Sigmoid colon (tissue), 4 donors: ENCODE measurements around the gene IL1RAPL1.

Experiments used
- EP300 ChIP-seq, 4 donors: sonication (generic); formaldehyde crosslinking; IDR thresholded peaks; one replicate each; pipeline ENCODE4 v1.6.1; 2017; ENCODE audit warnings: antibody characterized with exemption in 4 of 4
- POLR2A ChIP-seq, 2 donors: fragments of 450-650 bp; IDR thresholded peaks; one replicate each; pipeline ENCODE4 v1.6.1; 2016; ENCODE audit warnings: antibody characterized with exemption in 2 of 2, mild to moderate bottlenecking in 2 of 2, moderate library complexity in 2 of 2
- POLR2AphosphoS5 ChIP-seq, 4 donors: sonication (generic); formaldehyde crosslinking; IDR thresholded peaks; one replicate each; pipeline ENCODE4 v1.6.1; 2017; ENCODE audit warnings: antibody characterized with exemption in 4 of 4
- TF ChIP-seq, protein P1 (sequence below), 4 experiments: fragments of 450-650 bp in 3 of 4; fragments of 200-600 bp in 1 of 4; IDR thresholded peaks; one replicate each; pipeline ENCODE4 v1.5.1; 2016 to 2019; ENCODE audit warnings: antibody characterized with exemption in 4 of 4, mild to moderate bottlenecking in 3 of 4, moderate library complexity in 2 of 4

GRCh38 chrX:28717864-28718263 is 130.6 kb downstream of the IL1RAPL1 start:
- TF ChIP-seq, protein P1, sequence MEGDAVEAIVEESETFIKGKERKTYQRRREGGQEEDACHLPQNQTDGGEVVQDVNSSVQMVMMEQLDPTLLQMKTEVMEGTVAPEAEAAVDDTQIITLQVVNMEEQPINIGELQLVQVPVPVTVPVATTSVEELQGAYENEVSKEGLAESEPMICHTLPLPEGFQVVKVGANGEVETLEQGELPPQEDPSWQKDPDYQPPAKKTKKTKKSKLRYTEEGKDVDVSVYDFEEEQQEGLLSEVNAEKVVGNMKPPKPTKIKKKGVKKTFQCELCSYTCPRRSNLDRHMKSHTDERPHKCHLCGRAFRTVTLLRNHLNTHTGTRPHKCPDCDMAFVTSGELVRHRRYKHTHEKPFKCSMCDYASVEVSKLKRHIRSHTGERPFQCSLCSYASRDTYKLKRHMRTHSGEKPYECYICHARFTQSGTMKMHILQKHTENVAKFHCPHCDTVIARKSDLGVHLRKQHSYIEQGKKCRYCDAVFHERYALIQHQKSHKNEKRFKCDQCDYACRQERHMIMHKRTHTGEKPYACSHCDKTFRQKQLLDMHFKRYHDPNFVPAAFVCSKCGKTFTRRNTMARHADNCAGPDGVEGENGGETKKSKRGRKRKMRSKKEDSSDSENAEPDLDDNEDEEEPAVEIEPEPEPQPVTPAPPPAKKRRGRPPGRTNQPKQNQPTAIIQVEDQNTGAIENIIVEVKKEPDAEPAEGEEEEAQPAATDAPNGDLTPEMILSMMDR (IDR thresholded peaks at IDR 0.05), result no peak
- TF ChIP-seq POLR2AphosphoS5 (IDR thresholded peaks at IDR 0.05) (no peak), EP300 (IDR thresholded peaks at IDR 0.05) (no peak), POLR2A (IDR thresholded peaks at IDR 0.05) (no peak)
